Adrenal gland (tissue), 12 donors: ENCODE results near the gene EDEM3. TPM values are rescaled to one million over a fixed set of nuclear protein-coding genes. Genes with fewer than 3 reads are reported as not detected.
"Not testable (repeated sequence)": the region's sequence is repeated elsewhere in the genome, so short reads cannot be mapped to it uniquely, and the experiment has no call there.

ENCODE experiments used
- DNase-seq, 7 donors: peaks; one replicate each; pipeline ENCODE4 v3.0.0-alpha.2; 2019 to 2020
- H3K27ac ChIP-seq, 5 donors: fragments of 200-600 bp; sonication (generic) in 4 of 5; 1 replicate in 3 of 5; 2 replicates in 2 of 5; pipeline versions ENCODE4 v1.5.1 to v1.8.0; 2016 to 2020; ENCODE audit warnings: mild to moderate bottlenecking in 1 of 5
- H3K27me3 ChIP-seq: fragments of 200-600 bp; 2 replicates; pipeline ENCODE4 v1.8.0; 2021
- H3K36me3 ChIP-seq, 2 donors: fragments of 200-600 bp; replicated peaks in 1 of 2; 1 replicate in 1 of 2; 2 replicates in 1 of 2; pipeline versions ENCODE4 v1.5.1 to v1.8.0; 2018 to 2022
- H3K4me1 ChIP-seq, 2 donors: fragments of 200-600 bp; replicated peaks in 1 of 2; 1 replicate in 1 of 2; 2 replicates in 1 of 2; pipeline versions ENCODE4 v1.5.1 to v1.8.0; 2018 to 2021
- H3K4me3 ChIP-seq, 4 donors: fragments of 200-600 bp; sonication (generic) in 3 of 4; one replicate each; pipeline ENCODE4 v1.5.1; 2016 to 2018
- H3K9me3 ChIP-seq, 3 donors: fragments of 200-600 bp; sonication (generic) in 1 of 3; replicated peaks in 1 of 3; 1 replicate in 2 of 3; 2 replicates in 1 of 3; pipeline versions ENCODE4 v1.5.1 to v1.8.0; 2016 to 2021
- CTCF ChIP-seq, 6 experiments: fragments of 450-650 bp in 4 of 6; fragments of 200-600 bp in 2 of 6; sonication (generic) in 1 of 6; IDR thresholded peaks; 1 replicate in 5 of 6; 2 replicates in 1 of 6; pipeline versions ENCODE4 v1.5.1 to v1.8.0; 2016 to 2021; ENCODE audit warnings: antibody characterized with exemption in 6 of 6, mild to moderate bottlenecking in 2 of 6, moderate library complexity in 1 of 6
- POLR2A ChIP-seq, 2 donors: fragments of 450-650 bp; IDR thresholded peaks; one replicate each; pipeline ENCODE4 v1.6.1; 2017; ENCODE audit warnings: antibody characterized with exemption in 2 of 2, mild to moderate bottlenecking in 2 of 2, moderate library complexity in 1 of 2
- WGBS, 4 donors: extraction: QIAGEN DNeasy Blood & Tissue Kit in 2 of 4; methylation state at CpG; one replicate each; pipeline versions ENCODE4 v1.1.5 to v1.1.7; 2013 to 2017; 5-methylcytosine and 5-hydroxymethylcytosine counted together
- intact Hi-C, 2 donors: fragments of 100-400 bp; cut with DNase I; formaldehyde crosslinking; loops; one replicate each; pipeline versions ENCODE4 v1.14.1 to v1.15.0; 2022 to 2023
- polyA plus RNA-seq, 3 donors: library from polyadenylated mRNA; stranded (reverse); fragments of 200-250 nt in 2 of 3; fragments of 350-450 nt in 1 of 3; fragmentation: Illumina TruSeq in 1 of 3; extraction: RNeasy Lipid Tissue Mini Kit (QIAGEN cat#74804) in 1 of 3; gene quantifications; one replicate each; pipeline ENCODE4 v1.2.3, GENCODE V29; 2013 to 2014
- total RNA-seq, 9 donors: library from RNA; depleted of rRNA in 4 of 9; stranded (reverse); fragments of >200 nt in 4 of 9; fragments of 120-200 nt in 1 of 9; fragmentation: NEBNext Ultra II Directional in 1 of 9; extraction: Animal tissue kit (Norgen Biotek cat#: 25700) in 1 of 9; gene quantifications; one replicate each; pipeline versions ENCODE4 v1.1.0 to v1.2.4, GENCODE V29; 2013 to 2023
- donor health status: healthy with polysubstance abuse.
- donor health status: Bipolar disorder and iron deficiency.
- donor health status: DM: yes; HTN: yes; CAD: no.
- donor health status: DM: no; HTN: no; CAD: no.
- donor health status: DM: no; HTN: no; CAD: no.
- donor health status: DM: yes; HTN: yes; CAD: no.

EDEM3 gene
- total and polyA plus RNA-seq, 12 donors: 6.5 to 61.2 (median 33.4) TPM

GRCh38 chr1:184789884-184790283 lies 35.2 kb upstream of the EDEM3 start:
- Histone ChIP-seq H3K36me3 (no peaks in the 10 kb centered on the region), H3K27ac (no peak overlapping the region), H3K4me3 (no peak overlapping the region), H3K9me3 (no peaks in the 10 kb centered on the region), H3K27me3 (no peaks in the 10 kb centered on the region), H3K4me1 (peaks cover 22 to 30% of the 10 kb centered on the region in 2 donors)
- 48 to 61% (median 59%) methylated on average over 2 of the region's 2 CpGs for WGBS, 4 donors
- intact Hi-C loops: no loop called here
- no peak for DNase-seq
- TF ChIP-seq CTCF (IDR thresholded peaks at IDR 0.05) (no peak), POLR2A (IDR thresholded peaks at IDR 0.05) (no peak)

GRCh38 chr1:184788970-184789369 lies 34.3 kb upstream of the EDEM3 start:
- no peak overlapping the region for H3K4me3 ChIP-seq
- H3K27me3 ChIP-seq: no peaks in the 10 kb centered on the region
- peaks cover 22 to 30% of the 10 kb centered on the region in 2 donors for H3K4me1 ChIP-seq
- H3K36me3 ChIP-seq: no peaks in the 10 kb centered on the region
- H3K27ac ChIP-seq: no peak overlapping the region
- no peak for TF ChIP-seq POLR2A (IDR thresholded peaks at IDR 0.05)
- TF ChIP-seq CTCF (IDR thresholded peaks at IDR 0.05): no peak
- 58 to 64% (median 61%) methylated on average over 2 of the region's 2 CpGs for WGBS, 4 donors
- no peak for DNase-seq
- intact Hi-C loops: no loop called here
- H3K9me3 ChIP-seq: no peaks in the 10 kb centered on the region

- Histone ChIP-seq H3K9me3 (no peaks in the 10 kb centered on the region), H3K36me3 (no peaks in the 10 kb centered on the region), H3K27ac (no peak overlapping the region), H3K4me3 (no peak overlapping the region), H3K4me1 (no peaks in the 10 kb centered on the region), H3K27me3 (no peaks in the 10 kb centered on the region)
- 95 to 98% (median 96%) methylated on average over 2 of the region's 2 CpGs for whole genome bisulfite sequencing, 4 donors
- TF ChIP-seq CTCF (IDR thresholded peaks at IDR 0.05) (no peak), POLR2A (IDR thresholded peaks at IDR 0.05) (no peak)
- intact Hi-C loops: no loop called here
- no peak for DNase-seq
These were observed 30.9 kb upstream of the EDEM3 start for GRCh38 chr1:184785529-184785928.

- H3K9me3 ChIP-seq, intact Hi-C loops, H3K4me3 ChIP-seq, H3K36me3 ChIP-seq, H3K27me3 ChIP-seq, DNase-seq, H3K27ac ChIP-seq, H3K4me1 ChIP-seq: not testable (repeated sequence)
- 88 to 94% (median 91%) methylated on average over 3 of the region's 3 CpGs for WGBS, 4 donors
These were observed 29.1 kb upstream of the EDEM3 start for GRCh38 chr1:184783723-184784122.

GRCh38 chr1:184781941-184782340 lies 27.3 kb upstream of the EDEM3 start:
- WGBS, 4 donors: 71 to 74% (median 72%) methylated on average over 1 of the region's 1 CpG
- no peak for TF ChIP-seq CTCF (IDR thresholded peaks at IDR 0.05)
- TF ChIP-seq POLR2A (IDR thresholded peaks at IDR 0.05): no peak
- Histone ChIP-seq H3K9me3 (no peaks in the 10 kb centered on the region), H3K27me3 (no peaks in the 10 kb centered on the region), H3K4me1 (peaks cover 0 to 7% of the 10 kb centered on the region in 2 donors), H3K27ac (no peak overlapping the region), H3K36me3 (no peaks in the 10 kb centered on the region), H3K4me3 (no peak overlapping the region)
- intact Hi-C loops: no loop called here
- DNase-seq: no peak
